Neuron (in vitro differentiated cells): ENCODE measurements around the gene MRPL48.
"Not testable (repeated sequence)": the region's sequence is repeated elsewhere in the genome, so short reads cannot be mapped to it uniquely, and the experiment has no call there.

Source experiments
- H2AFZ ChIP-seq: one replicate; pipeline ENCODE4 v1.6.1; 2013; ENCODE audit warnings: low read depth, mild to moderate bottlenecking, inconsistent platforms, low read length, moderate library complexity
- H3K27me3 ChIP-seq: one replicate; pipeline ENCODE4 v1.6.1; 2013; ENCODE audit warnings: low read length; ENCODE audit not compliant: insufficient read depth
- H3K36me3 ChIP-seq: one replicate; pipeline ENCODE4 v1.6.1; 2013; ENCODE audit warnings: low read length; ENCODE audit not compliant: insufficient read depth
- H3K4me1 ChIP-seq: one replicate; pipeline ENCODE4 v1.6.1; 2013; ENCODE audit warnings: low read length; ENCODE audit not compliant: insufficient read depth
- H3K4me3 ChIP-seq: 2 replicates; pipeline ENCODE4 v1.5.1; 2013; ENCODE audit warnings: mild to moderate bottlenecking, low read length, moderate library complexity
- H3K9me3 ChIP-seq: one replicate; pipeline ENCODE4 v1.6.1; 2013; ENCODE audit warnings: low read length

MRPL48 gene

GRCh38 chr11:73787643-73788558, at the start of gene MRPL48:
TSS of gene MRPL48 (plus strand) at chr11:73787874. CDS start at chr11:73787972, 98 bp downstream.
- H3K9me3 ChIP-seq: no peaks in the 10 kb centered on the region
- peaks cover 3% of the 10 kb centered on the region for H3K36me3 ChIP-seq
- peak within 1 kb of the TSS; percentile 55 for H2AFZ ChIP-seq
- no peaks in the 10 kb centered on the region for H3K27me3 ChIP-seq
- peak within 1 kb of the TSS; percentile 80 for H3K4me3 ChIP-seq
- H3K4me1 ChIP-seq: peaks cover 3% of the 10 kb centered on the region

GRCh38 chr11:73743045-73743444, 44.6 kb upstream of the MRPL48 start:
- no peaks in the 10 kb centered on the region for H3K4me1 ChIP-seq
- no peaks in the 10 kb centered on the region for H3K9me3 ChIP-seq
- H2AFZ ChIP-seq: no peak overlapping the region
- H3K27me3 ChIP-seq: no peaks in the 10 kb centered on the region
- H3K4me3 ChIP-seq: no peak overlapping the region
- no peaks in the 10 kb centered on the region for H3K36me3 ChIP-seq

GRCh38 chr11:73746701-73747100, 41.0 kb upstream of the MRPL48 start:
- H3K27me3 ChIP-seq: no peaks in the 10 kb centered on the region
- no peak overlapping the region for H2AFZ ChIP-seq
- H3K9me3 ChIP-seq: no peaks in the 10 kb centered on the region
- no peaks in the 10 kb centered on the region for H3K4me1 ChIP-seq
- H3K36me3 ChIP-seq: no peaks in the 10 kb centered on the region
- H3K4me3 ChIP-seq: no peak overlapping the region

GRCh38 chr11:73747762-73748161, 39.9 kb upstream of the MRPL48 start:
- Histone ChIP-seq H2AFZ (no peak overlapping the region), H3K4me1 (no peaks in the 10 kb centered on the region), H3K4me3 (no peak overlapping the region), H3K36me3 (peaks cover 3% of the 10 kb centered on the region), H3K27me3 (no peaks in the 10 kb centered on the region), H3K9me3 (no peaks in the 10 kb centered on the region)

- no peaks in the 10 kb centered on the region for H3K4me1 ChIP-seq
- H3K36me3 ChIP-seq: peaks cover 3% of the 10 kb centered on the region
- no peak overlapping the region for H2AFZ ChIP-seq
- H3K27me3 ChIP-seq: no peaks in the 10 kb centered on the region
- H3K9me3 ChIP-seq: no peaks in the 10 kb centered on the region
- no peak overlapping the region for H3K4me3 ChIP-seq
Measured at GRCh38 chr11:73748300-73748699, 39.4 kb upstream of the MRPL48 start.

GRCh38 chr11:73749118-73749517, 38.6 kb upstream of the MRPL48 start:
- Histone ChIP-seq H2AFZ (no peak overlapping the region), H3K9me3 (no peaks in the 10 kb centered on the region), H3K27me3 (no peaks in the 10 kb centered on the region), H3K4me1 (no peaks in the 10 kb centered on the region), H3K36me3 (peaks cover 3% of the 10 kb centered on the region), H3K4me3 (no peak overlapping the region)

- H3K4me1 ChIP-seq: no peaks in the 10 kb centered on the region
- no peak overlapping the region for H2AFZ ChIP-seq
- no peak overlapping the region for H3K4me3 ChIP-seq
- no peaks in the 10 kb centered on the region for H3K9me3 ChIP-seq
- H3K36me3 ChIP-seq: peaks cover 3% of the 10 kb centered on the region
- no peaks in the 10 kb centered on the region for H3K27me3 ChIP-seq
Measured at GRCh38 chr11:73750228-73750627, 37.4 kb upstream of the MRPL48 start.

GRCh38 chr11:73750862-73751261, 36.8 kb upstream of the MRPL48 start:
- H3K27me3 ChIP-seq, H3K4me3 ChIP-seq, H2AFZ ChIP-seq, H3K4me1 ChIP-seq, H3K36me3 ChIP-seq, H3K9me3 ChIP-seq: not testable (repeated sequence)

GRCh38 chr11:73752216-73752867, 35.3 kb upstream of the MRPL48 start:
- Histone ChIP-seq H3K36me3 (peaks cover 3% of the 10 kb centered on the region), H3K4me1 (peaks cover 1% of the 10 kb centered on the region), H2AFZ (no peak overlapping the region), H3K9me3 (no peaks in the 10 kb centered on the region), H3K4me3 (no peak overlapping the region), H3K27me3 (no peaks in the 10 kb centered on the region)

GRCh38 chr11:73752903-73753302, 34.8 kb upstream of the MRPL48 start:
- Histone ChIP-seq H3K9me3 (no peaks in the 10 kb centered on the region), H3K27me3 (no peaks in the 10 kb centered on the region), H3K4me1 (peaks cover 7% of the 10 kb centered on the region), H3K36me3 (peaks cover 3% of the 10 kb centered on the region), H2AFZ (no peak overlapping the region), H3K4me3 (no peak overlapping the region)

- H3K9me3 ChIP-seq: no peaks in the 10 kb centered on the region
- H2AFZ ChIP-seq: no peak overlapping the region
- H3K36me3 ChIP-seq: peaks cover 3% of the 10 kb centered on the region
- H3K4me3 ChIP-seq: no peak overlapping the region
- peaks cover 17% of the 10 kb centered on the region for H3K4me1 ChIP-seq
- H3K27me3 ChIP-seq: no peaks in the 10 kb centered on the region
Measured at GRCh38 chr11:73753938-73754337, 33.7 kb upstream of the MRPL48 start.

- Histone ChIP-seq H3K9me3 (no peaks in the 10 kb centered on the region), H3K4me3 (no peak overlapping the region), H3K27me3 (no peaks in the 10 kb centered on the region), H2AFZ (no peak overlapping the region), H3K36me3 (peaks cover 3% of the 10 kb centered on the region), H3K4me1 (peaks cover 21% of the 10 kb centered on the region)
Measured at GRCh38 chr11:73755670-73756069, 32.0 kb upstream of the MRPL48 start.

- Histone ChIP-seq H3K36me3 (no peaks in the 10 kb centered on the region), H3K27me3 (no peaks in the 10 kb centered on the region), H2AFZ (no peak overlapping the region), H3K4me3 (peak overlapping the region; percentile 96), H3K9me3 (no peaks in the 10 kb centered on the region), H3K4me1 (peaks cover 21% of the 10 kb centered on the region)
Measured at GRCh38 chr11:73757598-73757997, 30.1 kb upstream of the MRPL48 start.
